Activated CD8-positive, alpha-beta T cell treated with anti-CD3 and anti-CD28 coated beads for 36 hours (primary cell): Measurements from ENCODE around the gene ME3. TPM values are rescaled to one million over a fixed set of nuclear protein-coding genes. Genes with fewer than 3 reads are reported as not detected.

Source experiments
- ATAC-seq: fragments of 200-7000 bp; cut with Tn5 transposase; one replicate; pipeline ENCODE4 v1.10.0; 2021; ENCODE audit warnings: mild to moderate bottlenecking, moderate library complexity
- CTCF ChIA-PET: fragments of 350-600 bp; sonication (Branson Sonifier 250); formaldehyde crosslinking; loops from one replicate; lab custom pipeline; 2021; ENCODE audit warnings: antibody characterized with exemption; lab: Charles Lee
- POLR2A ChIA-PET: fragments of 350-600 bp; sonication (Branson Sonifier 250); formaldehyde crosslinking; loops from one replicate; lab custom pipeline; 2021; ENCODE audit warnings: antibody characterized with exemption; lab: Charles Lee
- DNase-seq: peaks from one replicate; pipeline ENCODE4 v3.0.0-alpha.2; 2020
- H3K27ac Mint-ChIP-seq: one replicate; pipeline ENCODE4 v1.8.0; 2021; ENCODE audit warnings: mild to moderate bottlenecking, mixed read lengths
- H3K27me3 Mint-ChIP-seq: one replicate; pipeline ENCODE4 v1.8.0; 2021; ENCODE audit warnings: mixed read lengths
- H3K36me3 Mint-ChIP-seq: one replicate; pipeline ENCODE4 v1.8.0; 2021; ENCODE audit warnings: low read depth, mixed read lengths
- H3K4me1 Mint-ChIP-seq: one replicate; pipeline ENCODE4 v1.8.0; 2021; ENCODE audit warnings: low read depth, mixed read lengths
- H3K4me3 Mint-ChIP-seq: one replicate; pipeline ENCODE4 v1.8.0; 2021; ENCODE audit warnings: mild to moderate bottlenecking, moderate library complexity, mixed read lengths
- H3K9me3 Mint-ChIP-seq: one replicate; pipeline ENCODE4 v1.8.0; 2021; ENCODE audit warnings: mixed read lengths
- CTCF ChIP-seq: fragments of 200-600 bp; IDR thresholded peaks from one replicate; pipeline ENCODE4 v1.8.0; 2022; ENCODE audit warnings: antibody characterized with exemption, mild to moderate bottlenecking
- intact Hi-C: fragments of 100-400 bp; cut with micrococcal nuclease; formaldehyde crosslinking; loops from one replicate; pipeline ENCODE4 v1.10.0; 2022
- total RNA-seq, 2 experiments: library from RNA; stranded (reverse); gene quantifications; one replicate each; pipeline ENCODE4 v1.2.3, GENCODE V29; 2021

Gene ME3
- total RNA-seq, 2 experiments from 2014 or later = 5.0 to 6.2 TPM

- Mint-ChIP-seq H3K9me3 (no peaks in the 10 kb centered on the region), H3K27me3 (peaks cover 10% of the 10 kb centered on the region), H3K36me3 (no peaks in the 10 kb centered on the region), H3K4me3 (no peak overlapping the region), H3K27ac (no peak overlapping the region), H3K4me1 (peaks cover 4% of the 10 kb centered on the region)
- ATAC-seq (no peak), DNase-seq (no peak)
- TF ChIP-seq CTCF = no peak
- CTCF ChIA-PET = no interaction called here
- POLR2A ChIA-PET = no interaction called here
- intact Hi-C loops = no loop called here
Measured at GRCh38 chr11:86693518-86693917, 21.1 kb upstream of the ME3 start.

GRCh38 chr11:86692746-86693145 lies 20.3 kb upstream of the ME3 start:
- CTCF ChIA-PET = interaction anchor here (1.6 kb wide), 1 partner anchor 838 kb away, joined by 3 read pairs; the partner anchor contains the start of gene CCDC83
- no peaks in the 10 kb centered on the region for H3K9me3 Mint-ChIP-seq
- peaks cover 10% of the 10 kb centered on the region for H3K27me3 Mint-ChIP-seq
- no peak overlapping the region for H3K27ac Mint-ChIP-seq
- ATAC-seq (no peak), DNase-seq (no peak)
- intact Hi-C loops = no loop called here
- H3K36me3 Mint-ChIP-seq = no peaks in the 10 kb centered on the region
- peaks cover 11% of the 10 kb centered on the region for H3K4me1 Mint-ChIP-seq
- POLR2A ChIA-PET = interaction anchor here (1.2 kb wide), 1 partner anchor 50 kb away, joined by 3 read pairs; no protein-coding TSS in a partner anchor
- H3K4me3 Mint-ChIP-seq = no peak overlapping the region
- TF ChIP-seq CTCF = no peak

- ChIA-PET POLR2A (interaction anchor here (1.2 kb wide), 1 partner anchor 50 kb away, joined by 3 read pairs; no protein-coding TSS in a partner anchor), CTCF (interaction anchor here (1.6 kb wide), 1 partner anchor 838 kb away, joined by 3 read pairs; the partner anchor contains the start of gene CCDC83)
- Mint-ChIP-seq H3K27me3 (peaks cover 10% of the 10 kb centered on the region), H3K4me3 (no peak overlapping the region), H3K4me1 (peaks cover 14% of the 10 kb centered on the region), H3K36me3 (no peaks in the 10 kb centered on the region), H3K9me3 (no peaks in the 10 kb centered on the region), H3K27ac (no peak overlapping the region)
- no peak for ATAC-seq
- intact Hi-C loops = no loop called here
- no peak for TF ChIP-seq CTCF
- no peak for DNase-seq
Measured at GRCh38 chr11:86692317-86692716, 19.9 kb upstream of the ME3 start.

- Mint-ChIP-seq H3K4me1 (peaks cover 21% of the 10 kb centered on the region), H3K27me3 (peaks cover 10% of the 10 kb centered on the region), H3K4me3 (no peak overlapping the region), H3K36me3 (no peaks in the 10 kb centered on the region), H3K27ac (peak overlapping the region; percentile 86), H3K9me3 (no peaks in the 10 kb centered on the region)
- ChIA-PET CTCF (interaction anchor here (1.5 kb wide), 1 partner anchor 80 kb away, joined by 5 read pairs; no protein-coding TSS in a partner anchor), POLR2A (interaction anchor here (1.4 kb wide), 1 partner anchor 16 kb away, joined by 4 read pairs; the partner anchor contains the start of gene ME3)
- TF ChIP-seq CTCF = no peak
- intact Hi-C loops = no loop called here
- DNase-seq = peak; percentile 62
- ATAC-seq = peak; percentile 85
Measured at GRCh38 chr11:86688398-86689179, 16.2 kb upstream of the ME3 start.
